Fibroblast of peridontal ligament (primary cell): ENCODE data around the gene ANKRD60.
A peak's percentile ranks its signal among the peaks of the same experiment; 100 is the strongest.

Source experiments
- DNase-seq: peaks from one replicate; pipeline ENCODE4 v3.0.0-alpha.2; 2010; ENCODE audit errors: extremely low read depth

Gene ANKRD60

DNA sequence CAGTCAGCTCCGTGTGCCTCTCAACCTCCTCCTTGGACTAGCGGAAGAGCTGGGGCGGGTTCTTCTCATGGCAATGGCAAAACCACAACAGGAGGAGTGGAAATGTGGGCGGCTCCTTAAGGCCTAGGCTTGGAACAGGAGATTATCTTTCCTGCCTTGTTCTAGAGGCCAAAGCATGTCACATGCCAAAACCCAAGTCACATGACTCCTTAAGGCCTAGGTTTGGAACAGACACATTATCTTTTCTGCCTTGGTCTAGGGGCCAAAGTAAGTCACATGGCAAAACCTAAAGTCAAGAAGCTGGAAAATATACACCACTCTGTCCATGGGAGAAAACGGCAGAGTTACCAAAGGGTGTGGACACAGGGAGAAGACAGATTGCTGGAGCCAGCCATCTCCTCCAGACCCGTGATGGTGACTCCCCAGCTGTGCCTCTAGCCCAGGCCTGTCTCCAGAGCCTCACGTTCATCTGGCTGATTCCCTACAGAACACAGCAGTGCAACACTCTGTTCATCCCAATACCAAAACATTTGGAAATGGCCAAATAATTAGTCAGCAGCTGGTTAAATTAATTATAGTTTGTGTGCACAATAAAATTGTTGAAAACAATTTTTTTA is 34.2 kb downstream of the ANKRD60 start:
- DNase-seq: peak; percentile 12

DNA sequence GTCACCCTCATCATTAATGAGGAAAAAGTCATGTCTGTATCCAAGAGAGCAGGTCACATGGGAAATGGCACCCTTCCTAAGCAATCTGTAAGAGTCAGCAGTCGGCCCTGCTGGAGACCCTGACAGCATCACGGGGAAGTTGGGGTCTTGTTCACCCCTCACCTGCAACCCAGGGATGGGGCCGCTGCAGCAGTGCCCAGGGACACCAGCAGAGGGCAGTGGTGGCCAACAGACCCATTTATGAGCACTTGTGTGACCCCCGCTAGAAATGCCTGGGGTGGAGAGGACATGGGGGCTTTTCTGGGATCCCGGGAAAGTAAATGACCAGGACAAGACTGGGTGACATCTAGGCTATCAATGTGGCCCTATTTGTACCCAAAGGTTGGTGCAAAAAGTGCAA is 35.9 kb downstream of the ANKRD60 start:
- DNase-seq: no peak

DNA sequence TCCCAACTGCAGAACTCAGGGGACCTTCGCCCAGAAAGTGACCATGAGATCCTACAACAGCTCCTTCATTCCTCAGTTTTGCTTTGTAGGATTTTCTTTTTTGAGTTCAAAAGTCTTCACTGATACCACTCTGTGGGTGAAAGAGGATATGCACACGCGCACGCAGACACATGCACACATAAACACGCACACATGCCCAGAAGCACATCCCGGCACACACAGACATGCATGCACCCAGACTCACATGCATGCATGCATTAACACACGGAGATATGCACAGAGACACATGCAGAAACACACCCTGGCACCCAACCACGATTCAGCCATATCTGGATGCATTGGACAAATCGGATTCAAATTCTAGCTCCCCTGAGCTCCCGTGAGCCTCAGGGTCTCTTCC is 36.4 kb downstream of the ANKRD60 start:
- no peak for DNase-seq

DNA sequence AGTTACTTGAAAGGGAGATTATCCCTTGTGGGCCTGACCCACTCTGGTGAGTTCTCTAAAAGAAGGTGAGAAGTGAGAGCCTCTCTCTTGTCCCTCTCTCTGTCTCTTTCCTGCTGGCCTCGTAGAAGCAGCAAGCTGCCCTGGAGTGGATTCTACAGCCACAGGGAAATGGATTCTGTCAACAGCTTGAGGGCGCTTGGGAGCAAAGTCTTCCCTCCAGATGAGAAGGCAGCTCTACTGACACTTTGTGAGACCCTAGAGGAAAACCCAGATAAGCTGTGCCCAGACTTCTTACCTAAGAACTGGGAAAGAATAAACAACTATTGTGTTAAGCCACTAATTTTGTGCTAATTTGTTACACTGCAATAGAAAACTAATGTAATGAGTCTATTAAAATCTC is 39.9 kb downstream of the ANKRD60 start:
- no peak for DNase-seq

DNA sequence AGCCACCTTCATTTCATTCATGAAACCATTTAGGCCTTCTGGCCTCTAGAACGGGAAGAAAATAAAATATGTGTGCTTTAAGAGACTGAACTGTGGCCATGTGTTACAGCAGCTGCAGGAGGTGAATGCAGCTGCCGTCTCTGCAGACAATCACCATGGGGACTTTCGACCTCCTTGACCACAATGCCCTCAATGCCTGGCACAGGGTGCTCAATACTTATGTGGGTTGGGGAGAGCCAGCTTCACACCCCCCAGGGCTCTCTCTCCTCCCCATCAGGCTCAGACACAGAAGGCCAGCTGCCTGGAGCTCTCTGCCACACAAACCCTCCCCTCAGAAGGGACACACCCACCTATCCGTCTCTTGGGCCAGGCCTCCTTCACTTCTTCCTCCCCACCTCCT is 43.5 kb downstream of the ANKRD60 start:
- DNase-seq: no peak

DNA sequence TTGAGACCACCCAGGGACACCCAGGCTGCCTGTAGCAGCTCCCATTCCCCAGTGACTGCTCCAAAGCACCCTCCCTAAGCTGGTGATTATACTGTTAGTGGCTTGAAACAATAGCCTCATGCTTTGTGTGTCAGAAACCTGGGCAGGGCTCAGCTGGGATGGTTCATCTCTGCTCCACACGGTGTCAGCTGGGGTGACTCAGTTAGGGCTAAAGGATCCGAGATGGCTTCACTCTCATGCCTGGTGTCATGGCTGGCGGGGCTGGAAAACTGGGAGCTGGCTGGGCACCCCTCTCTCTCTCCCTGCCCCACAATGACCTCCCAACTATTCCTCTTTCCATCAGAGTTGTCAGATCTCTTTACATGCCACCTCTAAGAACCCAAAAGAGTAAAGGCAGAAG is 44.4 kb downstream of the ANKRD60 start:
- DNase-seq: no peak

DNA sequence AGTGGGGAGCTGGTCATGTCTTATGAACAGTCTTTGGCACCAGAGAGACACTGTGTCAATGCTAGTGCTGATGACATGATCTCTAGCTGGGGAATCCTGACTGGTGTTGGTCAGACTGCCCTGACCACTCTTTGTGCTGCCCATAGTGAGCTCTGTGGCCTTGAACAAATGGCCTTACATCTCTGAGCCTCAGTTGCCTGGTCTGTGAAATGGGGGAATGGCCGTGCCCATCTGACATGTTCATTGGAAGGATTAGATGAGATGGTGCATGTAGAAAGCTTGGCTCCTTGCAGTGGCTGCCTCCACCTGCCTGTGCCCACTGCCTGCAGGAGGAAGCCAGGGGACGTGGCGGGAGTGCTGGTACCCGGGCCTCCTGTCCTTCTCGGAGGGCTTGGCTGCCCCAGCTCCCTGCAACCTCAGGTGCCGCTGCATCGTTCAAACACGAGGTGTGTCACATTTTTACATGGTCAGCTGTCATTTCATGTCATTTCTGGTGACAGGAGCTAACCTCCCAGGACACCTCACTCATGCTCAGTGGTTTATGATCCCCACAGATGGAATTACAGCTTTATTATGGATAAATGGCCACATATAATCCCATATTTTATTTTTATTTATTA is 45.8 kb downstream of the ANKRD60 start:
- no peak for DNase-seq

DNA sequence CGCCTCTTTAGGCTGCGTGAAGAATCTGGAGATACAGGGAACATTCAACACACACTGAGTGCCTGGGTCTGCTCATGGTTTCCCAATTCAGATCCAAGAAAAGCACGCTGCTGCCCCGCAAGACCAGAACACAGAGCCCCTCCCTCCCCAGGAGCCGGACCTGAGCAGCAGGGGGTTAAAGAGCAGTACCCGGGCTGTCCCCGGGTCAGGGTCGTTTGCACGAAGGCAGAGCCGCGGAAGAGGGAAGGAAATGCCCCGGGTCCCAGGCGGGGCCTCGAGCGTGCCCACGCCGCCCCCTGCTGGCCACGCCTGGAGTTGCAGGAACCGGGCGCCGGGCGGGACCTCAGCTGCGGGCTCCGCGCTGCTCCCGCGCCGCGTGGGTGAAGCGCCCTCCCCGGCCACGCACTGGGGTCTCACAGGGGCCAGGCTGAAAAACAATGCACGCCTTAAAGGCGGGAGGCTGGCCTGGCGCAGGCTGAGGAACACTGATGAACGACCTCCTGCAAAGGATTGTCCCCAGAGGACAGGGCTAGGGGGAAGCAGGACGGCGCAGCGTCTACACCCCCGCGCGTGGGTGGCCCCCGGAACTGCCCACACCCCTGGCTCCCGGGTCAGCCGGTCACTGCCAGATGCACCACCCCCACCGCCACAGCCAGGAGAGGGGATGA is 48.9 kb downstream of the ANKRD60 start:
- DNase-seq: peak; percentile 36

DNA sequence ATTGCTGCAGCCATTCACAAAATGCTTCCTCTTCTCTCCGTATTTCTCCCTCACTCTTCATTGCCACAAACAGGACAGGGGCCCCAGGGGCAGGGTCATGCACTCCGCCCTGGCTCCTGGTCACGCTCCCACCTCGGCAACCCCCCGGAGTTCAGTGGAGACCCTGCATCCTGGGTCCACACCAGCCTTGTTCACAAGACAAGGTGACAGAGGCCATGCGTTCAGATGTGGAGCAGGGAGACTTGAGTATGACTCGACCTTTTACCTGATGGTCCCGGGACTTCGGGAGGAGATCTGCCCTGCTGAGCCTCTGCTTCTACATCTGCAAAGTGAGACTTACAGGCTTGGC is 49.4 kb downstream of the ANKRD60 start:
- no peak for DNase-seq

DNA sequence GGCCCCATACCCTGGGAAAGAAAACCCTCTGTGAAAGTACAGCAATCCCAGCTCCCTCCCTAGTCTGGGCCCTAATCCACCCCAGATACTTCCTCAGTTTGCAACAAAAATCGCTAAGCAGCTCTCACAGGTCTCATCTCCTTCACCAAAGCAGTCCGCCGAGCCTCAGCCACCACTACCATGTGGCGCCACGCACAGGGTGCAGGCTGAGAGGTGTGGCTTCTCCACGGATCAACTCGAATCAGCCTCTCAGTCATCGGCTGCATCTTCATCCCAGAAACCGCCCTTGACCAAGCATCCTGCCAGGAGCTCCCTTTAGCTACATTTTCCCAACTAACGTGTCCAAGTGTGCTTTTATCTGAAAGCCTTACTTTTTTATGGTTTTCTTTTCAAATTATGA is 50.7 kb downstream of the ANKRD60 start:
- no peak for DNase-seq

DNA sequence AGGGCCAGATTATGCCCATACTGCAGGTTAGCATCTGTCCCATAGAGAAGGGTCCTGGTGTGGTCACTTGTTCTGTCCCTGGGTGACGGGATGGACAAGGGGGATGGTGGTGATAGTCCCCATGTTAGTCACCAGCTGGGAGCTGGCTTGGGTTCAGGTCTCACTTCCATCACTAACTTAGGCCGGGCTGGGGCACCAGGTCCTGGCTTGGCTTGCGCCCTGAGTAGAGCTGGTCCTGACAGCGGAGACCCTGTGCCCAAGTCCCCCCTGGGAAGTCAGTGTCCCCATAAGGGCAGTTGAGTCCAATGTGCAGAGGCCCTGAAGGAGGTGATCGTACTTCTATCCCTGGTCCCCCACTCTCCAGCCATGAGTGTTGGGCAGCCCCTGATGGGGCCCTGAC is 52.6 kb downstream of the ANKRD60 start:
- DNase-seq: no peak

DNA sequence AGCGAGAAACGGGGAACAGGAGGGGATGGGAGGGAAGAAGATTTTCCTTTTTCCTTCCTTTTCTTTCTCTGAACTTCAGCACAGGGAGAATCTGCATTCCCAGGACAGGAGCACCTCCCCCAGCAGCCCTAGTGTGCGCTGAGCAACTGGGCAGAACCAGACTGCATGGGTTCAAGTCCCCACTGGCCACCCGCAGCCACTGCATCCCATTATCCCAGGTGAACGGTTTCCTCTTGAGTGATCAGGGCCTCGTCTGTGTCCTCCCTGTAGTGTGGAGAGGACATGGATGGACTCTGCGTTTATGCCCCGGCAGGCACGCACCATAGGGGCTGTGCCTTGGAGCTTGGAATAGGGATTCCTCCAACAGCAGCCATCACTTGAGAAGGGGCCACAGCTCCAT is 53.0 kb downstream of the ANKRD60 start:
- no peak for DNase-seq

DNA sequence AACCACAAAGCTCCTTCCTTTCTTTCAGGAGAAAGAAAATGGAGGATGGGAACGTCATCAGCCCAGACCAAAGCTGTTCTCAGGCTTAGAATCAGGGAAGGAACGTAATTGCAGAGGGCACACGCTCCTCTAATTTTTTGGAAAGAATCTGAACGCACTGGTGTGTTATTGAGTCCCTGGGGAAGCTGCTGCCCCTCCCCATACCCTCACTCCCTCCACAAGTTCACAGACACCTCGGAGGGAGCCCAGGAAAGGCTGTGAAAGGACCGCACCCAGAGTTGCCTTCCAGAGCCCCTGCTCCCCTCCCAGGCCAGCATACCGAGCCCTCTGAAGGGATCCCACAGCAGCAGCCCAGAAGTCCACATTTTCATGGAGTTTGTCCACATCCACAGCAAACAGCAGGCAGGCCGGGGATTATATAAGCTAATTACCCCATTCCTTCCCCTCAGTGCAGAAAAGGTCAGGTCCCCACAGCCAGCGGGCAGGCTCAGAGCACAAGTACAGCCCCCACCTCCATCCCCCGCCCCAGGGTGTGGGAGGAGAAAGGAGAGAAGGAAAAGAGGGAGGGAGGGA is 53.7 kb downstream of the ANKRD60 start:
- peak; percentile 20 for DNase-seq

DNA sequence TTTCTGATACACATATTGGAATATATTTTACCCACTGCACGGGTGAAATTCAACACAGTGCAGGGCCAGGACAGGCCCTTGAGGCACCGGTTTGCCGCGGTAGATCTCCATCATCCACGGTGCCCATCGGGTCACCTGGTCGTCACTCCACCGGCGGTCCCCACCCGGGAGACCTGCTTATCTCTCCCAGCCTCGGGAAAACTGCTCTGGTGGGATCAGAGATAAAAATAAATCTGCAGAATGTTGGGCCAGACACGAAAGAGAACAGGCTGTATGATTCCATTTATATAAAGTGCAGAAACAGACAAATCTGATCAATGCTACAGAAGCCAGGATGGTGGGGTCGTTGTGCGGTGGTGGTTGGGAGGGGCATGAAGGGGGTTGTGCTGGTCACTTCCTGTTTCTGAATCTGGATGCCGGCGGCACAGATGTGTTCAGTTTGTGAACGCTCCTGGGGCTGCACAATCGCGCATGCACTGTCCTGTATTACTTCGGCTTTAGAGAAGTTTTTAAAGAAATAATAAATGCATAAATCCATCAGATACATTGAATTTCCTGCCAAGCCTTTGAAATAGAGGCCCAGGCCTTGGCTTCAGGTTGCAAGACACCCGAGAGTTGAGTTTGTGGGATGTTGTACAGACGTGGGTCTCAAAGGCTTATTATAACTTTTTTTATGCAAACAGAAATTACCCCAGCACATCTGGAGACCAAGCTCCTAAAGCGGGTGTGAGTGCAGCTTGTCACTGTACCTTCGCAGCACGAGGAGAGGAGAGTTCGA is 54.3 kb downstream of the ANKRD60 start:
- DNase-seq: no peak

DNA sequence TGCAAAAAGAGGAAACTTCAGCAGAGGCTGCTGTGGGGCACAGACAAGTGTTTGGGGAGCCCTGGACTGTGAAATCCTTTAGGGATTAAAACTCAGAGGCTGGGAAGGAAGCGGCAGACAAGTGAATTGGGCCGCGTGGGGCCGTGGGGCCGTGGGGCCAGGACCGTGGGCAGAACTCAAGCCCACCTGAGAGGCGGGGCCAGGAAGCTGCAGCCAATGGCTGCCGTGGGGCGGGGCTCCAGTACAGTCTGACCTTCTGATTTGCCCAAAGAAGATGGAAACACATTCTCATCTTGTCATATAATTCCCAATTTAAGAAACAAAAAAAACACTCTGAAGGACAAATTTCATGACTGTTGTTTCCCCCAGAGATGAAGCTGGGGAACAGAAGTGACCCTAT is 55.4 kb downstream of the ANKRD60 start:
- no peak for DNase-seq

DNA sequence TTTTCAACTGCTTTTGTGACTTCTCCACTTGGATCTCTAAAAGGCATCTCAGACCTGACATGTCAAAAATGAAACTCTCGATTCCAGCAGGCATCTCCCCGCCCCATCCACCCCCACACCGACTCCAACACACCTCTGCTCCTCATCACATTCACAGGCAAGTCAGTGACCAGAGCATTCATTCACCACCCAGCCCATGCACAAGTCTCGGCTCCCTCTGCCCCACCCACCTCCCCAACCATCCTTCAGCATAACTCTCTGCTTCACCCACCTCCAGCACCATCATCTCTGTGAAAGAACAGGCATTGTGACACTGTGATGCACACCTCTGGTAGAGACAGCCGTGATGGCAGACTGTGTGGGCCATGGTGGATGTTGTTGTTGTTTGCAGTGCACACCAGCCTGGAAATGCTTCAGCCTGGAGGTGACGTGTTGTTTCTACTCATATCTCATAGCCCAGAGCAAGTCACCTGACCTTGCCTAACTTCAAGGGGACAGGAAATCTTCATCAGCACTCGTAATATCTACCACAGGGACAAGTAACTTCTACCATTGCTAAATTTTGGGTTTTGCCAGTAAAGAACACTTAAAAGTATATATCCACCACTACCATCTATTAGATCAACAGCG is 56.5 kb downstream of the ANKRD60 start:
- no peak for DNase-seq

DNA sequence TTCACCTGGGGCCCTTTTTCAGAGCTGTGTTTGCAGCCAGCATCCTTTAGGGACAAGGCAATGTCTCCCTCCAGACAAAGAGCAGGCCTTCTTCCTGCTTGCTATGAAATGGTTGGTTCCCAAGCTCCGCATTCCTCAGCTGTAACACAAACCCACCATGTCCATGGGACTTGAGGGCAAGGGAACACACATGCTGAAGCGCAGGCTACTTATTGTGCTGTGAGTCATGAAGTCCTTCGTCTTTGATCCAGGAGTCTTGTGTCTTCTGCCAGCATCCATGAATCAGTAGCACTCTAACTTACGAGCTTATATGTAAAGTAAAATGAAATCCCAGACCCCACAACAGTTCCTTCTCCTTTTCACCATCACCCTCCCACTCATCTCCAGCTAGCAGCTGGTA is 59.0 kb downstream of the ANKRD60 start:
- peak; percentile 70 for DNase-seq

DNA sequence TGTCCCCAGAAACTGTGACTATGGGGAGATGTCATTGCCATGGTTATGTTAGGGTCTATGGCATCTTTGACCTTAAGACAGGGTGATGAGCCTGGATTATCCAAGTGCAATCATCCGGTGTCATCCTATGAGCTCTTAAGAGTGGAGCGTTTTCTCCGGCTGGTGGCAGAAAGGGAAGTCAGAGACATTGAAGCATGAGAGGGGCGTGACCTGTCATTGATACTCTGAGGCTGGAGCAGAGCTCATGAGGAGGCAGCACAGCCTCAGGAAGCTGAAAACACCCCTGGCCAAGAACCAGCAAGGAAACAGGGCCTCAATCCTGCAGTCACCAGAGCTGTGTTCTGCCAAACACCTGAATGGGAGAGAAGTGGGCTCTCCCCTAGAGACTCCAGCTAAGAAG is 59.6 kb downstream of the ANKRD60 start:
- no peak for DNase-seq

DNA sequence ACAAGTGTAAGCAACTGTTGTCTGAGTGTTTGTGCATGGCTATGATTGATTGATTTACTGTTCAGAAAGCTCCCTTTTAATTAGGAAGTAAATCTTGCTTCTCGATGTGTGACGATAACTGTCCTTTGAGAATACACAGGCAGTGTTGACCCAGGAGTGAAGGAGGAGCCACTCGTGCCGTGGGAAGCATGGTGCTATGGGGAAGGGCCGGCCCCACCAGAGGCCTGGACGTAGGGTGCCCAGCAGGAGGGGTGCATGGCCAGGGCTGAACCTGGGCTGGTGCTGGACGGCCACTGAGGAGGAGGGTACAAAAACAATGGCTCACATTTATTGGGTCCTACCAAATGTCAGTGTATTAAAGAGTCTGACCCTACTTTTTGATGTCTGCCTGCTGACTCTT is 60.7 kb downstream of the ANKRD60 start:
- DNase-seq: no peak
